ENCODE data around the gene ACAN. TPM values are rescaled to one million over a fixed set of nuclear protein-coding genes. Genes with fewer than 3 reads are reported as not detected.

Gene ACAN
- total RNA-seq, 2 experiments from 2014 or later: not detected

DNA sequence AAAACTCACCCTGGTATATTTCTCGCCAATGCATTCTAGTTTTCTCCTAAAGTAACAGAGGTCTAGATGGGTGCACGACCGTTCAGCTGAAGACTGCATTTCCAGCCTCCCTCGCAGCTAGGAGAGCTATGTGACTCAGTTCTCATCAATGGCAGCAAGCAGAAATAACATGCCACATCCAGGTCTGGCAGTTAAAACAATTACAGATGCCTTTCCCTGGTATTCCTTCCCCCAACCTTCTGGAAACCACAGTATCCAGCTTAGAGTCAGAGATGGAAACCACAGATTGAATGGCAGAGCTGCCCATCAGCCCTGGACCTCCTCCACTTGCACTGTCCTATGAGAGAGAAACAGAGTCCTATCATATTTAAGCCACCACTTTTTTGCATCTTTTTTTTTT is 87.3 kb downstream of the ACAN start:
- no peak overlapping the region for H3K4me3 Mint-ChIP-seq
- no peaks in the 10 kb centered on the region for H3K27me3 Mint-ChIP-seq (ENCODE audit: low read depth)
- H3K36me3 Mint-ChIP-seq (ENCODE audit: low read depth): peaks cover 21% of the 10 kb centered on the region
- intact Hi-C loops (cut with micrococcal nuclease): no loop called here
- CTCF ChIA-PET: interaction anchor here (0.6 to 1.9 kb wide), 2 partner anchors 12 to 26 kb away, joined by 3 to 5 read pairs; no protein-coding TSS in a partner anchor
- peaks cover 22% of the 10 kb centered on the region for H3K4me1 Mint-ChIP-seq (ENCODE audit: low read depth)
- no peak for DNase-seq
- H3K9me3 Mint-ChIP-seq: no peaks in the 10 kb centered on the region
- H3K27ac Mint-ChIP-seq: no peak overlapping the region

GRCh38 chr15:88891540-88892254 is 88.5 kb downstream of the ACAN start:
- no peak overlapping the region for H3K27ac Mint-ChIP-seq
- no peaks in the 10 kb centered on the region for H3K27me3 Mint-ChIP-seq (ENCODE audit: low read depth)
- DNase-seq: no peak
- intact Hi-C loops (cut with micrococcal nuclease): no loop called here
- no peaks in the 10 kb centered on the region for H3K9me3 Mint-ChIP-seq
- H3K4me1 Mint-ChIP-seq (ENCODE audit: low read depth): peaks cover 29% of the 10 kb centered on the region
- no peak overlapping the region for H3K4me3 Mint-ChIP-seq
- CTCF ChIA-PET: interaction anchor here (0.6 to 3.3 kb wide), 8 partner anchors 11 to 423 kb away, joined by 3 to 22 read pairs (median 4); no protein-coding TSS in a partner anchor
- peaks cover 17% of the 10 kb centered on the region for H3K36me3 Mint-ChIP-seq (ENCODE audit: low read depth)

- Mint-ChIP-seq H3K27me3 (ENCODE audit: low read depth) (no peaks in the 10 kb centered on the region), H3K27ac (peak overlapping the region; percentile 78), H3K9me3 (no peaks in the 10 kb centered on the region), H3K36me3 (ENCODE audit: low read depth) (peaks cover 8% of the 10 kb centered on the region), H3K4me1 (ENCODE audit: low read depth) (peaks cover 41% of the 10 kb centered on the region), H3K4me3 (peak overlapping the region; percentile 86)
- intact Hi-C loops (cut with micrococcal nuclease): loop anchor here (1.0 to 2.0 kb wide), 9 partner anchors 10 to 440 kb away; partner anchors contain the start of genes ABHD2, FANCI, MFGE8 and POLG
- CTCF ChIA-PET: interaction anchor here (0.6 to 2.4 kb wide), 6 partner anchors 10 to 277 kb away, joined by 3 to 24 read pairs (median 4); no protein-coding TSS in a partner anchor
- peak; percentile 94 for DNase-seq
Observed at GRCh38 chr15:88894348-88894818, 91.1 kb downstream of the ACAN start.

DNA sequence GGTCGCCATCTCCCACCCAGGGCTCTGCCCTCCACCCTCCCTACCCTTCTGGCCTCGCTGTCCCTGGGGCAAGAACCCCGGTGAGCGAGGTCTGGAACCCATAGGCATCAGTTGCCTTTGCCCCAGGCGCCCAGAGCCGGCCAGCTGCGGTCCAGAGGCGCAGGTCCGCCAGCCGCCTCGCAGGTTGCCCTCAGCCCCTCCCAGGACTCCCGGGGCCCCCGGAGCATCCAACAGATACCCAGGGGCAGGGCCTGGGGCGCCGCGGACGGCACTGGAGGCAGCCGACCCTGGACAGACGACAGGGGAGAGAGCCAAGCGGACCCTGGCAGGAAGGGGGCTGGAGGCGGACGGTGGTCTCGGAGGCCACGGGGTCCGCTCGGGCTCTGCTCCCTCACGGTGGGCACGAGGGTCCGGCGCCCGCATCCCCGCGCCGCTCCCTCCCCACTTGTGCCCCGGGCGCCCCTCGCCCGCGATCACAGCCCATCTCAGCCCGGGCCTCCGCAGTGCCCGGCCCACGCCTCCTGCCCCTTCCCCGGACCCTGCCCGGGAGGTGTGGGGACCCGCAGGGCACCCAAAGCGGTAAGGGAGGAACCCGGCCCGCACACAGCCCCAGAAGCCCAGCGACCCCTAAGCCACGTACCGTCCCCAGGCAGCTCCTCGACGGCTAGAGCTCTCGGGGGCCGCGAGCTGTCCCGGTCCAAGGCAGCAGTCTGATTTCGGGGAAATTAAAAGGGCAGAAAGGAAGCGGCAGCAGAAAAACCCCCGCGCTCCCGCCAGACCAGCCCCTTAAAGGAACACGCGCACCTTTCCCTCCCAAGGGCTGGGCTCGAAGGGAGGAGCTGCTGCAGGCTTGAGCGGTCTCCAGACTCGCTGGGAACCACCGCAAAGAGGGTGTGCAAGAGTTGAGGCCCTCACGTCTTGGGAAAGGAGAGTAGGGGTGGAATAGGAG is 91.9 kb downstream of the ACAN start, which contains the start of gene HAPLN3:
TSS of gene HAPLN3 (minus strand) at position 726 of the 949 bp plus-strand sequence. CDS start 8,246 bp downstream, outside the sequence.
- CTCF ChIA-PET: interaction anchor here (0.6 to 2.4 kb wide), 13 partner anchors 9 to 424 kb away, joined by 3 to 24 read pairs (median 3); no protein-coding TSS in a partner anchor
- no peaks in the 10 kb centered on the region for H3K9me3 Mint-ChIP-seq
- H3K4me1 Mint-ChIP-seq (ENCODE audit: low read depth): peaks cover 38% of the 10 kb centered on the region
- H3K27ac Mint-ChIP-seq: peak within 1 kb of the TSS; percentile 78
- H3K36me3 Mint-ChIP-seq (ENCODE audit: low read depth): peaks cover 5% of the 10 kb centered on the region
- intact Hi-C loops (cut with micrococcal nuclease): loop anchor here (1.0 to 5.0 kb wide), 11 partner anchors 9 to 440 kb away; partner anchors contain the start of genes ABHD2, DET1, FANCI and MFGE8
- no peaks in the 10 kb centered on the region for H3K27me3 Mint-ChIP-seq (ENCODE audit: low read depth)
- peak; percentile 84 for DNase-seq
- H3K4me3 Mint-ChIP-seq: peak within 1 kb of the TSS; percentile 86

DNA sequence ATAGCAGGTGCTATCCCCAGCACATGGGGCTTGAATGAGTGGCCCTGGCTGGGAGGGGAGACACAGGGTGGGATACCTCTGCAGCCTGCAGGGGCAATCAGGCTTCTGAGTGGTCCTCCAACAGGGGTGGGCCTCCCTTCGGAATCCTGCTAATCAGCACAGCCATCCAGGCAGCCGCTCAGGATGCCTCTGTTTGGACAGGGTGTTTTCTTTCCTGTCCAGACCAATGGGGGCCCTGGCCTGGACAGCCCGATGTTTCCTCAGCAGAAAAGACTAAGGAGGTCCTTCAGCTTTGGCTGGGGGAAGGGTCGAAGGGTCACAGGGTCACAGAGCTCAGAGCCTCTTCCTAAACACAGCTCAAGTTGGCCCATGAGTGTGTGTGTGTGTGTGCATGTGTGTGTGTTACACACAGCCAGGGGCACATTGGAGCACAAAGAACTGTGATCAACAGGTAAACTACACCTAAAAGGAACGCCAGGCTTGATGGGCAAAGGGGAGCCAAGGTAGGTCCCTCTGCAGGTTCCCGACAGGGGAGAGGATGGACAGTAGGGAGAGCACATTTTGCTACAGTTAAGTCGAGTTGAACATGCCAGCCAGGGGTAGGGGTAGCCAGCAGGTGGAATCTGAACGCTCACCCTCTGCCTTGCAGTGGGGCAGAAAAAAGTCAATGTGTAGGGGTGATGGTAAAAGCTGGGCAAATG is 93.2 kb downstream of the ACAN start:
- no peak overlapping the region for H3K4me3 Mint-ChIP-seq
- peaks cover 34% of the 10 kb centered on the region for H3K4me1 Mint-ChIP-seq (ENCODE audit: low read depth)
- peaks cover 1% of the 10 kb centered on the region for H3K36me3 Mint-ChIP-seq (ENCODE audit: low read depth)
- H3K27ac Mint-ChIP-seq: no peak overlapping the region
- CTCF ChIA-PET: interaction anchor here (0.6 to 2.4 kb wide), 4 partner anchors 8 to 1121 kb away, joined by 3 to 24 read pairs (median 4); no protein-coding TSS in a partner anchor
- intact Hi-C loops (cut with micrococcal nuclease): loop anchor here (5.0 kb wide), 1 partner anchor 429 kb away; the partner anchor contains the start of genes MRPL46 and MRPS11
- no peaks in the 10 kb centered on the region for H3K27me3 Mint-ChIP-seq (ENCODE audit: low read depth)
- H3K9me3 Mint-ChIP-seq: no peaks in the 10 kb centered on the region
- DNase-seq: no peak

GRCh38 chr15:88897142-88897455 is 93.9 kb downstream of the ACAN start:
- H3K4me1 Mint-ChIP-seq (ENCODE audit: low read depth): peaks cover 39% of the 10 kb centered on the region
- H3K9me3 Mint-ChIP-seq: no peaks in the 10 kb centered on the region
- no peaks in the 10 kb centered on the region for H3K27me3 Mint-ChIP-seq (ENCODE audit: low read depth)
- intact Hi-C loops (cut with micrococcal nuclease): loop anchor here (5.0 kb wide), 1 partner anchor 430 kb away; the partner anchor contains the start of genes MRPL46 and MRPS11
- H3K36me3 Mint-ChIP-seq (ENCODE audit: low read depth): peaks cover 1% of the 10 kb centered on the region
- CTCF ChIA-PET: interaction anchor here (0.6 to 0.9 kb wide), 2 partner anchors 121 to 1120 kb away, joined by 3 to 4 read pairs; no protein-coding TSS in a partner anchor
- DNase-seq: no peak
- no peak overlapping the region for H3K4me3 Mint-ChIP-seq
- no peak overlapping the region for H3K27ac Mint-ChIP-seq

GRCh38 chr15:88897456-88898194 is 94.4 kb downstream of the ACAN start:
- Mint-ChIP-seq H3K36me3 (ENCODE audit: low read depth) (no peaks in the 10 kb centered on the region), H3K4me3 (no peak overlapping the region), H3K9me3 (no peaks in the 10 kb centered on the region), H3K27ac (no peak overlapping the region), H3K27me3 (ENCODE audit: low read depth) (no peaks in the 10 kb centered on the region), H3K4me1 (ENCODE audit: low read depth) (peaks cover 43% of the 10 kb centered on the region)
- CTCF ChIA-PET: interaction anchor here (1.0 kb wide), 1 partner anchor 108 kb away, joined by 3 read pairs; no protein-coding TSS in a partner anchor
- peak; percentile 84 for DNase-seq
- intact Hi-C loops (cut with micrococcal nuclease): loop anchor here (5.0 kb wide), 1 partner anchor 430 kb away; the partner anchor contains the start of genes MRPL46 and MRPS11

GRCh38 chr15:88898736-88899135 is 95.5 kb downstream of the ACAN start:
- H3K4me3 Mint-ChIP-seq: no peak overlapping the region
- intact Hi-C loops (cut with micrococcal nuclease): loop anchor here (5.0 kb wide), 1 partner anchor 431 kb away; the partner anchor contains the start of genes MRPL46 and MRPS11
- peaks cover 45% of the 10 kb centered on the region for H3K4me1 Mint-ChIP-seq (ENCODE audit: low read depth)
- no peak overlapping the region for H3K27ac Mint-ChIP-seq
- H3K9me3 Mint-ChIP-seq: no peaks in the 10 kb centered on the region
- H3K27me3 Mint-ChIP-seq (ENCODE audit: low read depth): no peaks in the 10 kb centered on the region
- CTCF ChIA-PET: interaction anchor here (1.0 kb wide), 1 partner anchor 109 kb away, joined by 3 read pairs; no protein-coding TSS in a partner anchor
- H3K36me3 Mint-ChIP-seq (ENCODE audit: low read depth): no peaks in the 10 kb centered on the region
- no peak for DNase-seq

- Mint-ChIP-seq H3K27me3 (ENCODE audit: low read depth) (no peaks in the 10 kb centered on the region), H3K9me3 (no peaks in the 10 kb centered on the region), H3K36me3 (ENCODE audit: low read depth) (no peaks in the 10 kb centered on the region), H3K4me1 (ENCODE audit: low read depth) (peaks cover 45% of the 10 kb centered on the region), H3K27ac (no peak overlapping the region), H3K4me3 (no peak overlapping the region)
- DNase-seq: no peak
- intact Hi-C loops (cut with micrococcal nuclease): loop anchor here (5.0 kb wide), 1 partner anchor 432 kb away; the partner anchor contains the start of genes MRPL46 and MRPS11
- CTCF ChIA-PET: no interaction called here
Observed at GRCh38 chr15:88899251-88899650, 96.0 kb downstream of the ACAN start.

DNA sequence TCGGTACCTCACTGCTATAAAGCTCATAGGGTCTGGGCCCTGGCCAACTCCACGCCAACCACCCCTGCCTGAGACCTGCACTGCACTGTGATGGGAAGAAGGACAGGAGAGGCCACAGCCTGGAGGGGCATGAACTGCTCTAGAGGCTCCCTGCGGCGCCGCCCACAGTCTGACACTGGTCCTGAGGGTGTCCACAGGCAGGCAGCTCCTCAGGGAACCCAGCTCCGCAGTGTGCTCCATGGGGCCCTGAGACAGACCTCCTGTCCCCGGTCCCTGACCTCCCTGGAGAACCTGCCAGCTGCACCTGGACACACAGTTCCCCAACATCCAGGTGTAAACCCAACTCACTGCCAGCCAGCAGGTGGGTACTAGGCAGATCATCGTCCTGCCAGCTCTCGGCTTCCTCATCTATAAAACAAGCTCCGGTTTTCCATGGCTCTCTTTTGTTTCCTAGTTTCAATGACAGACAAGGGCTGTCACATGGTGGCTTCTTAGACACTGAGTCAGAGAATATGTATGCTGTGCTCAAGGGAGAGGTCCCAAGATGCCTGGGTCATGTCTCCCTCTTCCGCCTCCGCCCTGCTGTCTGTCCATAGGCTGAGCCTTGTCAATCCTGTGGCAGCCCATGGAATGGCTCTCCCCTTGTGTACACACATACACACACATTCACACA is 97.2 kb downstream of the ACAN start:
- no peaks in the 10 kb centered on the region for H3K27me3 Mint-ChIP-seq (ENCODE audit: low read depth)
- no peak overlapping the region for H3K4me3 Mint-ChIP-seq
- H3K27ac Mint-ChIP-seq: no peak overlapping the region
- no peak for DNase-seq
- H3K36me3 Mint-ChIP-seq (ENCODE audit: low read depth): no peaks in the 10 kb centered on the region
- CTCF ChIA-PET: interaction anchor here (0.6 kb wide), 1 partner anchor 18 kb away, joined by 4 read pairs; no protein-coding TSS in a partner anchor
- intact Hi-C loops (cut with micrococcal nuclease): no loop called here
- H3K9me3 Mint-ChIP-seq: no peaks in the 10 kb centered on the region
- H3K4me1 Mint-ChIP-seq (ENCODE audit: low read depth): peaks cover 55% of the 10 kb centered on the region
